ENCODE data around the gene PLEKHA7.

DNA sequence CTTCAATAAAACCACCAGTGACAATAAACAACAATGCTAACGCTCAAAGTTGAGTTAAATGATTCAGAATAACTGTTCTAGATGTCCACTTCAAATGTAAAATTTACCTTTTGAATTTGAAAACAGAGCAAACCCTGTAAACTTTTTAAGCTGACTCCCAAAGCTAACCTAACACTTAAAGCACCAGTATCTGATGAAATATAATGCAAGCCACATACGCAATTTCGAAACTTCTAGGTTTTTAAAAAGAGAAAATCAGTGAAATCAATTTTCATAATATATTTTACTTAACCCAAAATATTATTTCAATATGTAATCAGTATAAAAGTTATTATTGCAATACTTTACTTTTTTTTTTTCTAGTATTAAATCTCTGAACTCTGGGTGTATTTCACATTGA is 71.3 kb downstream of the PLEKHA7 start:
- TF ChIP-seq EZH2phosphoT487 (IDR thresholded peaks at IDR 0.05; ENCODE audit: insufficient read depth, low read depth) (no peak), EZH2 (IDR thresholded peaks at IDR 0.05; ENCODE audit: insufficient read depth, poor library complexity, severe bottlenecking) (no peak)
